RWPE2 (cell line): ENCODE measurements around the gene JAML.

Source experiments
- ATAC-seq: fragments of 200-7000 bp; cut with Tn5 transposase; 3 replicates; pipeline ENCODE4 v1.9.1; 2021; ENCODE audit warnings: low read depth
- DNase-seq: peaks from one replicate; pipeline ENCODE4 v3.0.0-alpha.2; 2020; ENCODE audit warnings: low spot score
- H3K27ac ChIP-seq: fragments of 450-650 bp; 2 replicates; pipeline ENCODE4 v1.5.1; 2017; ENCODE audit warnings: mild to moderate bottlenecking; ENCODE audit not compliant: poor library complexity, severe bottlenecking
- H3K27me3 ChIP-seq: fragments of 250-450 bp; sonication (Bioruptor Pico); 2 replicates; pipeline ENCODE4 v1.5.1; 2021; ENCODE audit warnings: mild to moderate bottlenecking, moderate library complexity; ENCODE audit not compliant: insufficient read depth, poor library complexity, severe bottlenecking
- H3K36me3 ChIP-seq: fragments of 250-450 bp; sonication (Bioruptor Pico); 2 replicates; pipeline ENCODE4 v1.5.1; 2020; ENCODE audit warnings: low read depth, mild to moderate bottlenecking, moderate library complexity
- H3K4me1 ChIP-seq: fragments of 250-450 bp; sonication (Bioruptor Pico); 2 replicates; pipeline ENCODE4 v1.5.1; 2021; ENCODE audit warnings: mild to moderate bottlenecking, moderate library complexity; ENCODE audit not compliant: insufficient read depth, poor library complexity, severe bottlenecking
- H3K4me3 ChIP-seq: fragments of 250-450 bp; sonication (Bioruptor Pico); 2 replicates; pipeline ENCODE4 v1.5.1; 2021; ENCODE audit warnings: mild to moderate bottlenecking, moderate library complexity; ENCODE audit not compliant: severe bottlenecking
- H3K9me3 ChIP-seq: fragments of 250-450 bp; sonication (Bioruptor Pico); 2 replicates; pipeline ENCODE4 v1.5.1; 2021; ENCODE audit warnings: mild to moderate bottlenecking, moderate library complexity; ENCODE audit not compliant: severe bottlenecking
- CTCF ChIP-seq: fragments of 450-650 bp; IDR thresholded peaks from one replicate; pipeline ENCODE4 v1.5.1; 2017; ENCODE audit warnings: mild to moderate bottlenecking, moderate library complexity; ENCODE audit not compliant: poor library complexity, severe bottlenecking

JAML gene

GRCh38 chr11:118170882-118171268 lies 53.9 kb downstream of the JAML start:
- ATAC-seq (no peak), DNase-seq (peak; percentile 34)
- TF ChIP-seq CTCF, result no peak
- H3K27me3 ChIP-seq, result no peaks in the 10 kb centered on the region
- H3K9me3 ChIP-seq, result no peaks in the 10 kb centered on the region
- no peak overlapping the region for H3K4me3 ChIP-seq
- H3K27ac ChIP-seq, result no peak overlapping the region
- H3K4me1 ChIP-seq, result peaks cover 17% of the 10 kb centered on the region
- no peaks in the 10 kb centered on the region for H3K36me3 ChIP-seq

- Histone ChIP-seq H3K36me3 (no peaks in the 10 kb centered on the region), H3K27me3 (no peaks in the 10 kb centered on the region), H3K4me1 (peaks cover 13% of the 10 kb centered on the region), H3K4me3 (no peak overlapping the region), H3K27ac (no peak overlapping the region), H3K9me3 (no peaks in the 10 kb centered on the region)
- TF ChIP-seq CTCF, result no peak
- no peak for ATAC-seq
- peak; percentile 15 for DNase-seq
Observed at GRCh38 chr11:118170231-118170630, 54.6 kb downstream of the JAML start.

- Histone ChIP-seq H3K4me1 (peaks cover 8% of the 10 kb centered on the region), H3K27me3 (no peaks in the 10 kb centered on the region), H3K27ac (no peak overlapping the region), H3K36me3 (no peaks in the 10 kb centered on the region), H3K9me3 (no peaks in the 10 kb centered on the region), H3K4me3 (no peak overlapping the region)
- ATAC-seq, result no peak
- TF ChIP-seq CTCF, result no peak
- DNase-seq, result peak; percentile 34
Observed at GRCh38 chr11:118169300-118170140, 55.3 kb downstream of the JAML start.

- Histone ChIP-seq H3K9me3 (no peaks in the 10 kb centered on the region), H3K4me1 (peaks cover 8% of the 10 kb centered on the region), H3K4me3 (no peak overlapping the region), H3K27me3 (no peaks in the 10 kb centered on the region), H3K36me3 (no peaks in the 10 kb centered on the region), H3K27ac (no peak overlapping the region)
- TF ChIP-seq CTCF, result no peak
- ATAC-seq, result peak; percentile 33; the same call in 1 of the 3 replicates
- DNase-seq, result no peak
Observed at GRCh38 chr11:118168751-118169150, 56.1 kb downstream of the JAML start.

- Histone ChIP-seq H3K9me3 (no peaks in the 10 kb centered on the region), H3K36me3 (no peaks in the 10 kb centered on the region), H3K27ac (no peak overlapping the region), H3K27me3 (no peaks in the 10 kb centered on the region), H3K4me1 (peaks cover 8% of the 10 kb centered on the region), H3K4me3 (no peak overlapping the region)
- no peak for ATAC-seq
- no peak for DNase-seq
- TF ChIP-seq CTCF, result no peak
Observed at GRCh38 chr11:118168316-118168715, 56.5 kb downstream of the JAML start.
